Fibroblast of lung (primary cell): ENCODE measurements around the gene RND3. TPM values are rescaled to one million over a fixed set of nuclear protein-coding genes. Genes with fewer than 3 reads are reported as not detected.

Source experiments
- DNase-seq, 2 donors: peaks; one replicate each; pipeline versions ENCODE4 v3.0.0 to v3.0.0-alpha.2; 2010; ENCODE audit warnings: low read depth in 2 of 2
- H2AFZ ChIP-seq: 2 replicates; pipeline ENCODE4 v1.5.1; 2012; ENCODE audit warnings: low read length, control low read depth, inconsistent platforms
- H3K27ac ChIP-seq: 2 replicates; pipeline ENCODE4 v1.5.1; 2011; ENCODE audit warnings: low read length, control low read depth; ENCODE audit not compliant: insufficient read depth
- H3K27me3 ChIP-seq: 2 replicates; pipeline ENCODE4 v1.5.1; 2011; ENCODE audit warnings: mild to moderate bottlenecking, low read length; ENCODE audit not compliant: control insufficient read depth, insufficient read depth
- H3K36me3 ChIP-seq: 2 replicates; pipeline ENCODE4 v1.5.1; 2011; ENCODE audit warnings: low read length; ENCODE audit not compliant: control insufficient read depth, insufficient read depth
- H3K4me1 ChIP-seq: 2 replicates; pipeline ENCODE4 v1.5.1; 2011; ENCODE audit warnings: low read length; ENCODE audit not compliant: control insufficient read depth, insufficient read depth; ENCODE audit errors: extremely low read depth
- H3K4me2 ChIP-seq: 2 replicates; pipeline ENCODE4 v1.5.1; 2011; ENCODE audit warnings: low read length, control low read depth; ENCODE audit not compliant: insufficient read depth; ENCODE audit errors: extremely low read depth
- H3K4me3 ChIP-seq, 4 experiments: fragments of 200-600 bp in 1 of 4; sonication (generic) in 1 of 4; replicated peaks in 1 of 4; 2 replicates each; pipeline ENCODE4 v1.5.1; 2011 to 2016; ENCODE audit warnings: low read length in 4 of 4, low read depth in 3 of 4, mild to moderate bottlenecking in 3 of 4, control low read depth in 2 of 4, inconsistent platforms in 1 of 4, mixed read lengths in 1 of 4; ENCODE audit not compliant: insufficient read depth in 1 of 4; ENCODE audit errors: control extremely low read depth in 1 of 4
- H3K79me2 ChIP-seq: 2 replicates; pipeline ENCODE4 v1.5.1; 2012; ENCODE audit warnings: mild to moderate bottlenecking, low read length, inconsistent platforms; ENCODE audit not compliant: control insufficient read depth, insufficient read depth
- H3K9ac ChIP-seq: 2 replicates; pipeline ENCODE4 v1.5.1; 2011; ENCODE audit warnings: mild to moderate bottlenecking, low read length, control low read depth; ENCODE audit not compliant: insufficient read depth
- H3K9me3 ChIP-seq: 2 replicates; pipeline ENCODE4 v1.5.1; 2012; ENCODE audit warnings: low read depth, low read length; ENCODE audit not compliant: control insufficient read depth, insufficient read depth
- H4K20me1 ChIP-seq: 2 replicates; pipeline ENCODE4 v1.5.1; 2011; ENCODE audit warnings: low read length; ENCODE audit not compliant: control insufficient read depth, insufficient read depth; ENCODE audit errors: extremely low read depth
- EZH2 ChIP-seq: IDR thresholded peaks from 2 replicates; pipeline ENCODE4 v1.5.1; 2012; ENCODE audit warnings: low read length, control low read depth, mild to moderate bottlenecking; ENCODE audit errors: missing control alignments
- polyA plus RNA-seq, 2 donors: library from polyadenylated mRNA; depleted of rRNA in 1 of 2; stranded (reverse) in 1 of 2; unstranded in 1 of 2; fragments of >200 nt; gene quantifications; 2 replicates each; pipeline ENCODE4 v1.2.1, GENCODE V29; 2011 to 2012; ENCODE audit warnings: missing spikeins in 1 of 2
- total RNA-seq: library from RNA; depleted of rRNA; stranded (reverse); fragments of >200 nt; gene quantifications from 2 replicates; pipeline ENCODE4 v1.2.1, GENCODE V29; 2014
- TF ChIP-seq, protein P1 (sequence below), 2 donors: IDR thresholded peaks in 1 of 2; conservative IDR thresholded peaks in 1 of 2; 1 replicate in 1 of 2; 2 replicates in 1 of 2; pipeline ENCODE4 v1.5.1; 2011 to 2012; ENCODE audit warnings: low read length in 2 of 2, control low read depth in 1 of 2, inconsistent platforms in 1 of 2, low read depth in 1 of 2, mild to moderate bottlenecking in 1 of 2

The RND3 gene
- total and polyA plus RNA-seq, 2 donors (not counting 1 experiment from before 2014, with no cell fraction given), result 363 to 1,405 TPM

DNA sequence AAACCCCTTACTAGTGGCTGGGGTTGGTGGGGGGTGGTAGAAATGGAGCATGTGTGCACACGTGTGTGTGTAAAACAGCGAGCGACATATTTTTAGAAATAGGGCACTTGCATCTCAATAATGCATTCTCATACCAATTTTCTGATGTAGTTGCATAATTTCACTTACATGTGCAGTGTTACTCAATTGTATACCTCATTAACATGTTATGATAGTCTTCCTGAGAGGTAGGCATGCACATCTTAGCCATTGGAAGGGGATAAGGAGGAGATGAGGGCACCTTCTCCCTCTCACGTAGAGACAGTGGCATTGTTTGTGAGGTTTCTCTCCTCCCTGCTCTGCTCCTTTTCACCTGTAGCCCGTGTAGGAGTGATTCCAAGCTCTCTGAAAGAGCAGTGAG lies 44.6 kb upstream of the RND3 start:
- Histone ChIP-seq H3K79me2 (no peaks in the 10 kb centered on the region), H3K4me2 (no peak overlapping the region), H3K27ac (peak overlapping the region; percentile 5), H4K20me1 (no peaks in the 10 kb centered on the region), H3K4me1 (peaks cover 21% of the 10 kb centered on the region), H3K27me3 (no peaks in the 10 kb centered on the region), H3K9me3 (no peaks in the 10 kb centered on the region), H2AFZ (no peak overlapping the region), H3K4me3 (no peak overlapping the region), H3K36me3 (no peaks in the 10 kb centered on the region), H3K9ac (no peak overlapping the region)
- TF ChIP-seq, protein P1, sequence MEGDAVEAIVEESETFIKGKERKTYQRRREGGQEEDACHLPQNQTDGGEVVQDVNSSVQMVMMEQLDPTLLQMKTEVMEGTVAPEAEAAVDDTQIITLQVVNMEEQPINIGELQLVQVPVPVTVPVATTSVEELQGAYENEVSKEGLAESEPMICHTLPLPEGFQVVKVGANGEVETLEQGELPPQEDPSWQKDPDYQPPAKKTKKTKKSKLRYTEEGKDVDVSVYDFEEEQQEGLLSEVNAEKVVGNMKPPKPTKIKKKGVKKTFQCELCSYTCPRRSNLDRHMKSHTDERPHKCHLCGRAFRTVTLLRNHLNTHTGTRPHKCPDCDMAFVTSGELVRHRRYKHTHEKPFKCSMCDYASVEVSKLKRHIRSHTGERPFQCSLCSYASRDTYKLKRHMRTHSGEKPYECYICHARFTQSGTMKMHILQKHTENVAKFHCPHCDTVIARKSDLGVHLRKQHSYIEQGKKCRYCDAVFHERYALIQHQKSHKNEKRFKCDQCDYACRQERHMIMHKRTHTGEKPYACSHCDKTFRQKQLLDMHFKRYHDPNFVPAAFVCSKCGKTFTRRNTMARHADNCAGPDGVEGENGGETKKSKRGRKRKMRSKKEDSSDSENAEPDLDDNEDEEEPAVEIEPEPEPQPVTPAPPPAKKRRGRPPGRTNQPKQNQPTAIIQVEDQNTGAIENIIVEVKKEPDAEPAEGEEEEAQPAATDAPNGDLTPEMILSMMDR (conservative IDR thresholded peaks at IDR 0.05 in 1 of 2, IDR thresholded peaks at IDR 0.05 in 1 of 2; ENCODE audit: low read depth in 1 of 2, low read length in 2 of 2), result no peak
- TF ChIP-seq EZH2, result no peak
- DNase-seq, result no peak

DNA sequence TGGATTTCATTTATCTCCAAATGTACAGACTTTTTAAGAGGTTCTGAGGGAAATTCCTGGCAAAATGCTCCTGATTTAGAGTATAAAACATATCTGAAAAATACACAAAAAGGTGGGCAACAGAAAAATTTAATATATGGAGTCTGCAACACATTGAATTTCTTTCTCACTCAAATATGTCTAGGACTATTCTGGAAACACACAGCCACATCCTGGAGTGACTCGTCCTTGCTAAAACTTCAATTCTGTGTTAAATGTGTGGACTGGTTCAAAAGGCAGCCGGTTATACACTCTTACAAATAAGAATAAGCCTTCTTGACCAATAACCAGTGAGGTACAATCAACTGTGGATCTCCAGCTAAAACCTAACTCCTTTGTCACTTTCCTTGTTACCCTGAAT lies 44.1 kb upstream of the RND3 start:
- peaks cover 21% of the 10 kb centered on the region for H3K4me1 ChIP-seq
- H3K9me3 ChIP-seq, result no peaks in the 10 kb centered on the region
- peak overlapping the region; percentile 5 for H3K27ac ChIP-seq
- no peaks in the 10 kb centered on the region for H3K79me2 ChIP-seq
- no peaks in the 10 kb centered on the region for H3K27me3 ChIP-seq
- H3K9ac ChIP-seq, result no peak overlapping the region
- no peak overlapping the region for H2AFZ ChIP-seq
- no peaks in the 10 kb centered on the region for H4K20me1 ChIP-seq
- no peak for DNase-seq
- no peak overlapping the region for H3K4me3 ChIP-seq
- H3K36me3 ChIP-seq, result no peaks in the 10 kb centered on the region
- H3K4me2 ChIP-seq, result no peak overlapping the region
- TF ChIP-seq EZH2, result no peak
- TF ChIP-seq, protein P1 (conservative IDR thresholded peaks at IDR 0.05 in 1 of 2, IDR thresholded peaks at IDR 0.05 in 1 of 2; ENCODE audit: low read depth in 1 of 2, low read length in 2 of 2), result no peak

DNA sequence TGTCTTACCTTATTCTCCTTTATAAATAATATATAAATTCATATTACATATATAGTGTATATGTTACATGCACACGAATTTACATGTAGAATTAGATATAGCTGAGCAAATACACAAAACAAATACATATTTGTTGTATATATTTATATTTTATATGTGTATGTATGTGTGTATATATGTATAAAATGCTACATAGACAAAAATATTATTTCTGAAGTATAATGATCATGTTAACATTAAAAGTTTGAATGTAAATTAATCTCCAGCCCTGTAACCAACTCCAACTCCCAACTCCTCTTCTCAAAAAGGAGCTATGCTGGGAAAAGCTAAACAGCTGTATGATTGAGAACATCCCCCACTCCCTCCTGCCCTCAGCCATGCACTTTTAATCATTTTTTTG lies 42.7 kb upstream of the RND3 start:
- Histone ChIP-seq H3K4me3 (no peak overlapping the region), H3K36me3 (no peaks in the 10 kb centered on the region), H3K9ac (no peak overlapping the region), H3K79me2 (no peaks in the 10 kb centered on the region), H3K9me3 (no peaks in the 10 kb centered on the region), H3K27ac (peak overlapping the region; percentile 76), H3K27me3 (no peaks in the 10 kb centered on the region), H2AFZ (no peak overlapping the region), H3K4me1 (peaks cover 27% of the 10 kb centered on the region), H3K4me2 (no peak overlapping the region), H4K20me1 (no peaks in the 10 kb centered on the region)
- no peak for DNase-seq
- no peak for TF ChIP-seq EZH2
